Body of pancreas (tissue), 4 donors: ENCODE results near the gene WDFY4. TPM values are rescaled to one million over a fixed set of nuclear protein-coding genes. Genes with fewer than 3 reads are reported as not detected.

Source experiments
- ATAC-seq: fragments of 150-250 bp; one replicate; pipeline ENCODE4 v1.9.1; 2016
- DNase-seq, 4 donors: peaks; one replicate each; pipeline ENCODE4 v3.0.0-alpha.2; 2019
- H3K27ac ChIP-seq, 4 donors: fragments of 200-600 bp; sonication (generic); 1 replicate in 3 of 4; 2 replicates in 1 of 4; pipeline versions ENCODE4 v1.5.1 to v1.6.1; 2016 to 2019; ENCODE audit warnings: mild to moderate bottlenecking in 1 of 4, mixed read lengths in 1 of 4, moderate library complexity in 1 of 4
- H3K27me3 ChIP-seq, 2 donors: fragments of 200-600 bp; sonication (generic); one replicate each; pipeline ENCODE4 v1.6.0; 2016; ENCODE audit warnings: mild to moderate bottlenecking in 1 of 2
- H3K36me3 ChIP-seq, 2 donors: fragments of 200-600 bp; sonication (generic); replicated peaks in 1 of 2; 2 replicates each; pipeline ENCODE4 v1.5.1; 2016; ENCODE audit warnings: low read depth in 2 of 2; ENCODE audit not compliant: insufficient read depth in 1 of 2
- H3K4me1 ChIP-seq: fragments of 200-600 bp; sonication (generic); one replicate; pipeline ENCODE4 v1.6.0; 2016
- H3K4me3 ChIP-seq, 2 donors: fragments of 200-600 bp; sonication (generic); 1 replicate in 1 of 2; 2 replicates in 1 of 2; pipeline ENCODE4 v1.5.1; 2016 to 2019
- H3K9me3 ChIP-seq, 3 donors: fragments of 200-600 bp; sonication (generic); 1 replicate in 2 of 3; 2 replicates in 1 of 3; pipeline ENCODE4 v1.5.1; 2016
- POLR2A ChIP-seq, 3 donors: fragments of 450-650 bp; IDR thresholded peaks; one replicate each; pipeline ENCODE4 v1.6.1; 2016; ENCODE audit warnings: antibody characterized with exemption in 3 of 3, mild to moderate bottlenecking in 2 of 3
- WGBS, 2 donors: methylation state at CpG; one replicate each; pipeline ENCODE4 v1.1.5; 2017; 5-methylcytosine and 5-hydroxymethylcytosine counted together
- intact Hi-C: fragments of 100-400 bp; cut with DNase I; formaldehyde crosslinking; loops from one replicate; pipeline ENCODE4 v1.15.1; 2023
- total RNA-seq, 2 donors: library from RNA; depleted of rRNA; stranded (reverse); fragments of >200 nt; gene quantifications; one replicate each; pipeline ENCODE4 v1.1.0, GENCODE V29; 2016
- TF ChIP-seq, protein P1 (sequence below), 7 experiments: fragments of 450-650 bp in 4 of 7; fragments of 200-600 bp in 3 of 7; sonication (generic) in 3 of 7; IDR thresholded peaks; one replicate each; pipeline ENCODE4 v1.5.1; 2016 to 2019; ENCODE audit warnings: antibody characterized with exemption in 7 of 7

WDFY4 gene
- total RNA-seq, 2 donors from 2014 or later = 0.66 to 2.3 TPM

DNA sequence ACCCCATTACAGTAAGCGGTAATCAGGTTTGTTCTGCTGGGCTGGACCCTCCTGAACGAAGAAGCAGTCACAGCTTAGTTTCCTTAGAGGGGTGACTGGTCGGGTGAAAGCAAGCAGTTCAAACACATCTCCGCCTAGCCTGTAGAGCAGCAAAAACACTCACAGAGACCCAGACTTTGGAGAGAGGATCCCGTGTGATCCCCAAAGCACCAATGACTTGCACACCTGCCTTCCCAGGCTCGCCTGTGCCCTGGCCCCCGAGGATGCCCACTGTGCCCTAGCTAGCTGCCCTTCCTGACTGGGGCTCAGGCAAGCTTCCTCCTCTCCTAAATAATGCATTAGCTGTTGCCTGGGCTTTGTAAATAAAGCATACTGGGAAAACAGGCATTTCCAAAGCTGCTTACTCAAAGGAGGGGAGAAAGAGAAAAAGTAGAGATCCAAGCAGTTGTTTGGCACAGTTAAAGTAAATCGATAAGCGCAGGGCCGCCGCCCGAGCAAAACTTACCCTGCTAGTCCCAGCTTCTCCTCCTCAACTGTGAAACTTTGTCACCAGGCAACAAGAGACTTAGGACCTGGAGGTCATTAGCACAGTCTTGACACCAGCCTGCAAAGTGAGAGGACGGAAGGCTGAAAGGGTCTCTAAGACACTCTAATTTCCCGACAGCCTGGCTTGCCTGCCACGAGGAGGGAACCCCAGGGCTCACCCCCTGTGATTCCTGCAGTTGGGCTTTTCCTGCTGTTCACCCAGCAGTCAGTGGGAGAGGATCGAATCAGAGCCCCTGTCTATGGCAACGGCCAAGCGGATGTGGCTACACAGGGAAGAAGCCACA lies 250.2 kb downstream of the WDFY4 start:
- intact Hi-C loops = no loop called here

GRCh38 chr10:48935577-48935976 lies 250.9 kb downstream of the WDFY4 start:
- H3K9me3 ChIP-seq = no peaks in the 10 kb centered on the region
- no peaks in the 10 kb centered on the region for H3K36me3 ChIP-seq
- intact Hi-C loops = no loop called here
- DNase-seq (no peak), ATAC-seq (no peak)
- H3K27me3 ChIP-seq = no peaks in the 10 kb centered on the region
- TF ChIP-seq POLR2A (IDR thresholded peaks at IDR 0.05) = no peak
- TF ChIP-seq, protein P1, sequence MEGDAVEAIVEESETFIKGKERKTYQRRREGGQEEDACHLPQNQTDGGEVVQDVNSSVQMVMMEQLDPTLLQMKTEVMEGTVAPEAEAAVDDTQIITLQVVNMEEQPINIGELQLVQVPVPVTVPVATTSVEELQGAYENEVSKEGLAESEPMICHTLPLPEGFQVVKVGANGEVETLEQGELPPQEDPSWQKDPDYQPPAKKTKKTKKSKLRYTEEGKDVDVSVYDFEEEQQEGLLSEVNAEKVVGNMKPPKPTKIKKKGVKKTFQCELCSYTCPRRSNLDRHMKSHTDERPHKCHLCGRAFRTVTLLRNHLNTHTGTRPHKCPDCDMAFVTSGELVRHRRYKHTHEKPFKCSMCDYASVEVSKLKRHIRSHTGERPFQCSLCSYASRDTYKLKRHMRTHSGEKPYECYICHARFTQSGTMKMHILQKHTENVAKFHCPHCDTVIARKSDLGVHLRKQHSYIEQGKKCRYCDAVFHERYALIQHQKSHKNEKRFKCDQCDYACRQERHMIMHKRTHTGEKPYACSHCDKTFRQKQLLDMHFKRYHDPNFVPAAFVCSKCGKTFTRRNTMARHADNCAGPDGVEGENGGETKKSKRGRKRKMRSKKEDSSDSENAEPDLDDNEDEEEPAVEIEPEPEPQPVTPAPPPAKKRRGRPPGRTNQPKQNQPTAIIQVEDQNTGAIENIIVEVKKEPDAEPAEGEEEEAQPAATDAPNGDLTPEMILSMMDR (IDR thresholded peaks at IDR 0.05) = no peak
- H3K4me3 ChIP-seq = no peak overlapping the region
- no peak overlapping the region for H3K27ac ChIP-seq
- H3K4me1 ChIP-seq = no peaks in the 10 kb centered on the region

More for the DNA sequence above, 250.2 kb downstream of the WDFY4 start:
- Histone ChIP-seq H3K36me3 (no peaks in the 10 kb centered on the region), H3K4me3 (no peak overlapping the region), H3K27ac (no peak overlapping the region), H3K27me3 (no peaks in the 10 kb centered on the region), H3K9me3 (no peaks in the 10 kb centered on the region), H3K4me1 (no peaks in the 10 kb centered on the region)
- 25 to 28% methylated on average over 15 to 18 of the region's 18 CpGs for WGBS, 2 donors
- ATAC-seq (peak; percentile 9), DNase-seq (no peak)
- no peak for TF ChIP-seq POLR2A (IDR thresholded peaks at IDR 0.05)
- TF ChIP-seq, protein P1 (IDR thresholded peaks at IDR 0.05) = no peak

DNA sequence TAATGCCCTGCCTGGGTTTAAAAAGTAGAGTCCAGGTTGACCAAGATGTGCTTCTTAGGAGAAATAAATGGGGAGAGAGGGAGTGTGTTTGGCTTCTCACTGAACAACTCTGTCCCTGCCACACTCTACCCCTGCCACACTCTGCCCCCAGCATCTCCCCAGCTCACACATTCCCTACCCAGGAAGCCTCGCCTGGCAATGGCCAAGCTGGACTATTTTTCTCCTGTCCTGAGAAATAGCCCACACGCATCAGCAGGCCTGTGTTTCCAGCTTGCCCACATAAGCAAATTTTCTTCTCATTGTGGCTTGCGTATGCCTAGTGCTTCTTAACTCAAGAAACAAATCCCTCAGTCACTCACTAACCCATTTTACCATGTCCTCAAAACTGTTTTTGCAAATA lies 253.1 kb downstream of the WDFY4 start:
- H3K27ac ChIP-seq = no peak overlapping the region
- TF ChIP-seq, protein P1 (IDR thresholded peaks at IDR 0.05) = no peak
- TF ChIP-seq POLR2A (IDR thresholded peaks at IDR 0.05) = no peak
- intact Hi-C loops = no loop called here
- no peaks in the 10 kb centered on the region for H3K36me3 ChIP-seq
- DNase-seq = no peak
- 93 to 95% methylated on average over 3 of the region's 3 CpGs for WGBS, 2 donors
- ATAC-seq = no peak
- no peak overlapping the region for H3K4me3 ChIP-seq
- H3K4me1 ChIP-seq = no peaks in the 10 kb centered on the region
- H3K9me3 ChIP-seq = no peaks in the 10 kb centered on the region
- H3K27me3 ChIP-seq = no peaks in the 10 kb centered on the region

- H3K9me3 ChIP-seq = no peaks in the 10 kb centered on the region
- 96% methylated on average over 2 of the region's 2 CpGs; no CpG with 5 or more reads in 1 of the 2 donors for WGBS, 2 donors
- DNase-seq (no peak), ATAC-seq (no peak)
- H3K4me1 ChIP-seq = no peaks in the 10 kb centered on the region
- H3K36me3 ChIP-seq = no peaks in the 10 kb centered on the region
- intact Hi-C loops = no loop called here
- no peaks in the 10 kb centered on the region for H3K27me3 ChIP-seq
- H3K4me3 ChIP-seq = no peak overlapping the region
- TF ChIP-seq, protein P1 (IDR thresholded peaks at IDR 0.05) = no peak
- no peak for TF ChIP-seq POLR2A (IDR thresholded peaks at IDR 0.05)
- H3K27ac ChIP-seq = no peak overlapping the region
Measured at GRCh38 chr10:48938281-48938680, 253.6 kb downstream of the WDFY4 start.
